Stimulated activated CD8-positive, alpha-beta memory T cell treated with anti-CD3 and anti-CD28 coated beads, Interleukin-15, amount 100 ng/mL, for 48 hours (primary cell): ENCODE data around the gene SERPINA12.

Experiments
- DNase-seq, 2 donors: peaks; one replicate each; pipeline ENCODE4 v3.0.0-alpha.2; 2020; ENCODE audit warnings: low read depth in 2 of 2

Gene SERPINA12

GRCh38 chr14:94465042-94465441, 44.2 kb downstream of the SERPINA12 start:
- DNase-seq: no peak

DNA sequence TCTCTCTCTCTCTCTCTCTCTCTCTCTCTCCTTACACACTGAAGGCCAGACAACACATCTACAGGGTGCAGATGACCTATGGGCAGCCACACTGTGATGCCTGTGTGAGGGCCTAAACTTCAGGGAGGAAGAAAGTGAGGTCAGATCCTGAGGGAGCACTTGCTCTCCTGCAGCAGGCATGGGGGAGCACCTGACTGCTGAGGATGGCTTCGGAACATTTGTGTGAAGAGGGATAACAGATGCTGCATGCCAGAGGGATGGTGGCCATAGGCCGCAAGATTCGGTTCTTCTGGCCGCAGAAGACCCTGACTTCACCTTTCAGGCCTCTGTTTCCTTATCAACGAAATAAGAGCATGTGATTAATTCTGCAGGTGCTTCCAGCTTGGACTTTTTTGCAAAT, 45.0 kb downstream of the SERPINA12 start:
- DNase-seq: no peak

DNA sequence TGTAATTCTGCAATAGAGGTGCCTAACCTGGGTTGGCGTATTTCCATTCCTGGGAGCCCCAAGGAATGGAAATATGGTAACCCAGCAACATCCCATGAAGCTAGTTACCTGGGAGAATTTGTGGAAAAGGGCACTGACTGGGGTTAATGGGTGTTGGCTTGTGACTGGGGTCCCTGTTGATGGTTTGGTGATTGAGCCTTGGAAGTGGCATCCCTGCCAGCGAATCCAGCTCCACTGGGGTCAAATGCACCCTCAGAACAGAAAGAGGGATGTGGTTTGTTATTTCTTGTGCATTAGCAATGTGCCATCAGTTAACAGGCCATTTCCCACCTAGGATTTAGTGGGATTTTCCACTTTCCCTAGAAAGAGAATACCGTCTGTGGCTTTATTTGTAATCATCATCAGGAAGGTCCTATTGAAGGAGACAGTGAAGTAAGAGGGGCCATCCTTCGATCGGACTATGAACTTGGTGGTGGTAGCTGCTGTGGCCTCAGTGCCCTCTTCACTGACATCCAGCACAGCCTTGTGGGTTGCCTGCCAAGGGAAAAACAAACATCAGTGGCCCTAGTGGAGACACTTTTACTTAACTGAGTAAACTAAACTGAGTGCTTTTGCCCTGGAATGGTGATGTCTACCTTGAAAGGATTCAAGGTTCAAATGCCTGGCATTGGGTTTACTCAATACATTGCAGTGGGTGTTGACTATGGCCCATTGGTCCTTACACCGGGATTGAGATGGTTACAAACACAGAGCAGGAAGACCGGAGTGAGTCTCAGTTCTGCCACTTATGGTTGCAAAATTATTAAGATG, 46.3 kb downstream of the SERPINA12 start:
- DNase-seq: no peak

DNA sequence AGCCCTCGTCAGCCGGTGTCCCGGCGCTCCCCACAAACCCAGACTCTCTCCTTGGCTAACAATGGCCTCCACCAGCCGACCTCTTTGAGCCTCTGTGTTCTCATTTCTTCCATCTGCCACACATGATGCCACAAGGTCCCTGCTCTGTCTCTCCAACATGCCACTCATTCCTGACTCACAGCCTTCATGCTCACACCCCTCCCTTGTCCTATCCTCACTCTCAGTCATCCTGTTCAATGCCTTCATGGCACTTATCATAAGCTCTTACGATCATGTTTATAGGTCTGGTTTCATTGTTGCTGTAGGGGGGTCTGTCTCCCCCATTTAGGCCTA, 47.1 kb downstream of the SERPINA12 start:
- DNase-seq: no peak

DNA sequence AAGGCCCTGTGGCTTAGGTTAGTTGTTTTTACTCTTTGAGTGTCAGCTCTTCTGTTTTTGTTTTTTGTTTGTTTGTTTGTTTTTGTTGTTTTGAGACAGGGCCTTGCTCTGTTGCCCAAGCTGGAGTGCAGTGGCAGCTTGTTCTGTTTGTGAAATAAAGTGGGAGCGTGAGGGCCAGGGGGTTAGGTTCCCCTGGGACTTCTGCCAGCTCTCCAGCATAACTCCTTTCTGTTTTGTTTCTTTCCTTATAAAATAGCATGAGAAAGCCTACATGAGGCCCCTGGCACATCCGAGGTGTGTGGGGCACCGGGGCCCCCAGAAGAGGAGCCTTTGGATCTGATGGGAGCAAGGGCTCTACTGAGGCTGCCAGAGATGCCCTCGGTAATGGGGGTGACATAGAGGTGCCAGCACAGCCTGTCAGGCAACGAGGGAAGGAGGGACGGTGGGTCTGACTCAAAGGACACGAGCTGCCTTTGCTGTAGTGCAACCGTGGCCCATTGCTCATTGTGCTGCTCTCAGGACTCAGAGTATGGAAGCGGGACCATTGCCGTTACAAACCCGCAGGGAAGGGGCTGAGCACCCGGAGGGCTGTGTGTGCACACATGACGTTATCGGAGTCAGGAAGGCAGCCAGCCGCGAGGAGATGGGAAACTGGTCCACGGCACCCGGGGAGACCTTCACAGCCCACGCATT, 47.6 kb downstream of the SERPINA12 start:
- no peak for DNase-seq

- no peak for DNase-seq
Measured at GRCh38 chr14:94460631-94461416, 48.4 kb downstream of the SERPINA12 start.

DNA sequence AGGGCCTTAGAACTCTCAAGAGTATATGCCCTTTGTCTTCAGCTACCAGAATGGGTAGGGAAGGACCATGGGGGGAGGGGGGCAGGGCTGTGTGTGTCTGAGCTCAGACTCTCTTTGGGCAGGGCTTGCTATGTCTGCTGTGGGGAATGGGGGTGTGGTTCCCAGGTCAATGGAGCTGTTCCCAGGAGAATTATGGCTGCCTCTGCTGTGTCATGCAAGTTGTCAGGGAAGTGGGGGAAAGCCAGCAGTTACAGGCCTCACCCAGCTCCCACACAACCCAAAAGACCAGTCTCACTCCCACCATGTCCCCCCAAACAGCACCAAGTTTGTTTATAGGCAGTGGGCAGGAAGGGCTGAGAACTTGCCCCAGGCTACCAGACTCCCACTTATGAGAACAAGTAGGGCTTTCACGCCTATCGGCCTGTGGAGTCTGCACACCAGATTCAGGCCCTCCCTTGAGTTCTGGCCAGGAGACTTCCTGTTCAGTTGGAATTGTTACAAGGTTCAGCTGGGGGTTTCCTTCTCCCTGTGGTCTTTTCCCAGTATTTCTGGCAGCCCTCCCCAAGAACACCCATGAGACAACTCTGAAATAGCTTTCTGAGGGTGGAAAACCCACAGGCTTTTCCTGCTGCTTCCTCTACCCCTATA, 50.6 kb downstream of the SERPINA12 start:
- no peak for DNase-seq

- DNase-seq: no peak
Measured at GRCh38 chr14:94458096-94458495, 51.2 kb downstream of the SERPINA12 start.

DNA sequence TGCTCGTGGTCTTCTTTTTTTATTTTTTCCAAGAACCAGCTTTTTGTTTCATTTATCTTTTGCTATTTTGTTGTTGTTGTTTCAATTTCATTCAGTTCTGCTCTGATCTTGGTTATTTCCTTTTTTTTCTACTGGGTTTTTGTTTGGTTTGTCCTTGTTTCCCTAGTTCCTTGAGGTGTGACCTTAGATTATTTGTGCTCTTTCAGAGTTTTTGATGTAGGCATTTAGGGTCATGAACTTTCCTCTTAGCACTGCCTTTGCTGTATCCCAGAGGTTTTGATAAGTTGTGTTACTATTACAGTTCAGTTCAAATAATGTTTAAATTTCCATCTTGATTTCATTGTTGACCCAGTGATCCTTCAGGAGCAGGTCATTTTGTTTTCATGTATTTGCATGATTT, 53.3 kb downstream of the SERPINA12 start:
- DNase-seq: no peak

DNA sequence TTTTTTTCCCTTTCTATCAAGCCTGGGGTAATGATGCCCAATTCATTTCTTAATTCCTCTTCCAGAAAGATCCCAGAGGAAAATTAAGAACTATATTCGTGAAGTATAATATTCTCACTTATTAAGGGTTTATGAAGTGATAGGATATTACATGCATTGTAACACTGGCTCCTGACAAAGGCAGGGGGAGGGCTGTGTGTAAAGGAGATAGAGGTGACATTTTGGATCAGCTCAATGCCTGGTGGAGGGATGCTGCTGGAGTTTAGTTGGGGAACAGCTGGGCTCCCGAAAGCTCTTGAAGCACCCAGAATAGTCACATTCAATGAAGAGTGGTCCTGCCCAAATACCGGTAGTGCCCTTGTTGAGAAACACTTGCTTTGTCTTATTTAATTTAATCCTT, 57.4 kb downstream of the SERPINA12 start:
- no peak for DNase-seq

- DNase-seq: no peak
Measured at GRCh38 chr14:94451091-94451771, 58.0 kb downstream of the SERPINA12 start.

DNA sequence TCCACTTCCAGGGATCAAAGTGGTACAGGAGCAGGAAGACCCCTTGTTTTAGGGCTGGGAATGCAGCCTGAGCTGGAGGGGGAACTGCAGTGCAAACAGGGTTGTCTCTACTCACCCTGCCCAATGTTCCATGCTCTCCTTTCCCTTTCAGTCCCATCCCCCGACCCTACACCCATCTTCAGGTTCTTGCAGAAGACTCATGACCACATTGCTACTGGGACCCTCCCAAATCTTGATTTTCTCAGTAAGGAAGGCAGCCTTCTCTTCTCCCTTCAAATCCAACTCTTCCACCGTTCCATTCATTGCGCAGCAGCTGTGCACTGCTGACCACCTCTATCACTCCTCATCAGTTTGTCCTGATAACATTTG, 58.6 kb downstream of the SERPINA12 start:
- DNase-seq: no peak

DNA sequence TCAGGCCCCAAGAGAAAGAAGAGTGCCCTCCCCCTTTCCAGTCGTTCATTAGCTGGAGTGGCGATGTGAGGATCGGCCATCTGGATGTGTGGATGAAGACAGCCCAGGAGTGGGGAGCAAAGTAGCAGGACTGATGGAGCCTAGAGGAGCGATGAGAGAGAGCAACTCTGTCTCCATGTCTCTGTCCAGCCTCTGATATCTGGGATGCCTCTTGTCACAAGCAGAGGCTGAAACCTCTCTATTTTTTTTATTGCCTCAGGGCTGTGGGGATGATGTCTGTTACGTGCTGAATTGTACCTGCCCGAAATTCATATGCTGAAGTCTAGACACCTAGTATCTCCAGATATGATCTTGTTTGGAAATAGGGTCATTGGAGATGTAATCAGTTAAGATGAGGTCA, 59.3 kb downstream of the SERPINA12 start:
- DNase-seq: no peak

DNA sequence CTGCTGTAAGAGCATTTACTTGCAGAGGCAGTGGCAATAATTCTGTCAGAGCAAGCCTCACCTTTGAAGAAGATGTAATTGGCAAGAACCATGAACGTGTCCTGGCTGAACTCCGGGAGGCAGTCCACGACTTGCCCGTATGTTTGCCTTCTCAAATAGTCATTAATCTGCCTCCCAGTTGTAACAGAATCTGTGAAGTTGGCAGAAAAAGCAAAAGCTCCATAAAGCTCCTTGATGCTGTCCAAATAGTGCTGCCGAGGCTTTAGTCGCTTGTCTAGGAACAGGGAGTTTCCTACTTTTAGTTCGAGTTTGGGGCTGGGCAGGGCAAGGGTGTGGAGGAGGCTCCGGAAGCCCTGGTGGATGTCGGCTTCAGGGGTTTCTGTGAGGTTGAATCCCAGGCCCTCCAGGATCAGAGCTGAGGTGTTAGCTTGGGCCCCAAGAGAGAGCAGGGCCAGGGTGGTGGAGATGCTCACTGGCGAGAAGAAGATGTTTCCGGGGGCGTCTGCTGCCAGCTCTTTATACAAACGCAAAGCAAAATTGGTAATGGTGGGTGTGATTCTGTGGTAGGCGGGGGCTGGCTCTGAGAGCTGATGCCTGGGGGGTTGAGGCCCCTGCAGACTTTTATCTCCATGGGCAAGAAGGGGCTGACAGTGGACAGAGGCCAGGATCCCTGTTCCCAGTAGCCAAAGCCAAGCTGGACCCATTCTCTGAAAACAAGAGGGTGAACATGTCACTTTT, 61.0 kb downstream of the SERPINA12 start:
- DNase-seq: no peak

- DNase-seq: no peak
Measured at GRCh38 chr14:94447206-94447605, 62.1 kb downstream of the SERPINA12 start.

DNA sequence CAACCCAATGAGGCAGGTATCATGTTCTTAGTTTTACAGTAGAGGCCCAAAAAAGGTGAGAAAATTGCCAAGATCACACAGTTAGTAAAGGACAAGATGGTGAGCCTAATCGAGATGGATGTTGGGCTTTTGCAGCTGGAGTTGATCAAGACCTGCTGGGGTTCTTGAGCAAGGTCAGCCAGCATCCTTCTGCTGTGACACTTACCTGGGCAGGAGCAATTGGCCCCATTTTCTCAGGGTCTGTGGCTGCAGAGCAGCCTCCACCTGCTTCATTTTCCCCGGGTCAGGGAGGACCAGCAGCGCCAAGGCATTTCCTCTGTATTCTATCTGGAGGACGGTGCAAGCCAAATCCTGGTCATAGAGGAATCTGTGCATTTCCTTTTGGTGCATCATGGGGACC, 63.1 kb downstream of the SERPINA12 start:
- DNase-seq: no peak

- no peak for DNase-seq
Measured at GRCh38 chr14:94445003-94445402, 64.3 kb downstream of the SERPINA12 start.

DNA sequence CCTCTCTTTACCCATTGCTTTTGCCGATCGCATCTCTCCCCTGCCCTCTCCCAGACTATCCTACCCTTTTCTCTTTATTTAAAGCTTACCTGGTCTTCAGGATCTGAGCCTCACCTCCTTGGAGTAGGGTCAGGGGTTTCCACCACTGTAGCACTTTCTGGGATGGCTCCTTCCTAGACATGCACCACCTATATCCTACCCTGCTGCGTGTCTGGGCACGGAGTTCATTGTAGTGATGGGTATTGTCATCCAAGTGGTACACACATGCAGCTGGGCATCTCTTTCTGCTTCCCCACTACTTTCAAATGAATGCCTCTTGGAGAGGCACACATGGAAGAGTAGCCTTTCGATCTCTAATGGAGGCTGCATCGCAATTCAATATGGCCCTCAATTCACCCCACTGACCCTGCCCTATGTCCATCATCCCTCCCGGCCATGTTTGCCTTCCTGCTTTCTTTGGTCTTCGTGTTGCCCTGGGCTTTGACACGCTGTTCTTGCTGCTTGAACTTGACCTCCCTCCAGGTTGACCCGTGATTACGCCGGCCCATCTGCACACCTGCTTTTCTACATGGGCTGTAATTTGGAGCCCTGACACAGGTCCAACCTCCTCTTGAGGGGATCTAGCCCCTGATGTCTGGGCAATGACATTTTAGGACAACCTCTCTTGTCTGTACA, 67.6 kb downstream of the SERPINA12 start:
- DNase-seq: no peak

- DNase-seq: no peak
Measured at GRCh38 chr14:94441130-94441529, 68.1 kb downstream of the SERPINA12 start.

DNA sequence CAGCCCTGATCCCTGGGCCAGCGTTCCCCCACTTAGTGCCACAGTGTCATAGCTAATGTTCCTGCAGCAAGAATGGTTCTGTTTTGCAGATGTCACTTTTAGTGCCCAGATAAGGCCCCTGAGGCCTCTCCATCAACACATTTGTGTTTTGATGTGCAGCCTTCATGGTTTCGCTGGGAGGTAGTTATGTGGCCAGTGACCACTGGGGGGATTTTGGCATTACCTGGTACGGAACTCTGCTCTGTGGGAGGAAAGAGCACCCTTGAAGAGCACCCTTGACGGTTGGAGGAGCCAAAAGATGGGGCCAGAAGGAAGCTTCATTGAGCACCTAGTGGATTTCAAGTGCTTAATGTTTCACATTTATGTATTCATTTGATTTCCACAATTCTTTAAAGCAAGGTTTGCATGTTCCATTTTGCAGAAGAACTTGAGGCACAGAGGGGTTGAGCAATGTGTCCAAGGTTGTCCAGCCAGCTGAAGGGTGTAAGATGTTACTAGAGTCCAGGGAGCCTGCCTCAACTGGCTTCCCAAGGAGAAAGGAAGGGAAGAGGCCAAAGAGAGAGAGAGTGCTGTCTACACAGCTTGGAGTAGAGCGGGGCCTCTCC, 69.7 kb downstream of the SERPINA12 start:
- DNase-seq: no peak
